ENCODE measurements around the gene WDFY3.

The WDFY3 gene

GRCh38 chr4:84651499-84651898, 315.0 kb downstream of the WDFY3 start:
- Histone ChIP-seq H3K9ac (no peak overlapping the region), H3K4me2 (no peak overlapping the region), H2AFZ (ENCODE audit: low read depth) (no peak overlapping the region), H3K27me3 (ENCODE audit: insufficient read depth, low read depth) (no peaks in the 10 kb centered on the region), H3K36me3 (ENCODE audit: insufficient read depth) (no peaks in the 10 kb centered on the region), H3K4me1 (ENCODE audit: low read depth, poor library complexity, severe bottlenecking) (peaks cover 20% of the 10 kb centered on the region), H3K4me3 (IDR thresholded peaks at IDR 0.05; ENCODE audit: insufficient read depth, low read depth, low read length) (no peak overlapping the region), H3K79me2 (ENCODE audit: insufficient read depth, low read depth) (no peaks in the 10 kb centered on the region), H3K27ac (no peak overlapping the region), H4K20me1 (ENCODE audit: insufficient read depth) (no peaks in the 10 kb centered on the region)
- TF ChIP-seq, protein P1, sequence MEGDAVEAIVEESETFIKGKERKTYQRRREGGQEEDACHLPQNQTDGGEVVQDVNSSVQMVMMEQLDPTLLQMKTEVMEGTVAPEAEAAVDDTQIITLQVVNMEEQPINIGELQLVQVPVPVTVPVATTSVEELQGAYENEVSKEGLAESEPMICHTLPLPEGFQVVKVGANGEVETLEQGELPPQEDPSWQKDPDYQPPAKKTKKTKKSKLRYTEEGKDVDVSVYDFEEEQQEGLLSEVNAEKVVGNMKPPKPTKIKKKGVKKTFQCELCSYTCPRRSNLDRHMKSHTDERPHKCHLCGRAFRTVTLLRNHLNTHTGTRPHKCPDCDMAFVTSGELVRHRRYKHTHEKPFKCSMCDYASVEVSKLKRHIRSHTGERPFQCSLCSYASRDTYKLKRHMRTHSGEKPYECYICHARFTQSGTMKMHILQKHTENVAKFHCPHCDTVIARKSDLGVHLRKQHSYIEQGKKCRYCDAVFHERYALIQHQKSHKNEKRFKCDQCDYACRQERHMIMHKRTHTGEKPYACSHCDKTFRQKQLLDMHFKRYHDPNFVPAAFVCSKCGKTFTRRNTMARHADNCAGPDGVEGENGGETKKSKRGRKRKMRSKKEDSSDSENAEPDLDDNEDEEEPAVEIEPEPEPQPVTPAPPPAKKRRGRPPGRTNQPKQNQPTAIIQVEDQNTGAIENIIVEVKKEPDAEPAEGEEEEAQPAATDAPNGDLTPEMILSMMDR (conservative IDR thresholded peaks at IDR 0.05; ENCODE audit: low read depth, low read length): no peak

GRCh38 chr4:84648863-84649647, 317.4 kb downstream of the WDFY3 start:
- Histone ChIP-seq H3K27ac (no peak overlapping the region), H3K9ac (no peak overlapping the region), H2AFZ (ENCODE audit: low read depth) (no peak overlapping the region), H3K4me3 (IDR thresholded peaks at IDR 0.05; ENCODE audit: insufficient read depth, low read depth, low read length) (no peak overlapping the region), H3K4me2 (no peak overlapping the region), H3K36me3 (ENCODE audit: insufficient read depth) (no peaks in the 10 kb centered on the region), H4K20me1 (ENCODE audit: insufficient read depth) (no peaks in the 10 kb centered on the region), H3K27me3 (ENCODE audit: insufficient read depth, low read depth) (no peaks in the 10 kb centered on the region), H3K79me2 (ENCODE audit: insufficient read depth, low read depth) (no peaks in the 10 kb centered on the region), H3K4me1 (ENCODE audit: low read depth, poor library complexity, severe bottlenecking) (peaks cover 24% of the 10 kb centered on the region)
- TF ChIP-seq, protein P1 (conservative IDR thresholded peaks at IDR 0.05; ENCODE audit: low read depth, low read length): no peak

DNA sequence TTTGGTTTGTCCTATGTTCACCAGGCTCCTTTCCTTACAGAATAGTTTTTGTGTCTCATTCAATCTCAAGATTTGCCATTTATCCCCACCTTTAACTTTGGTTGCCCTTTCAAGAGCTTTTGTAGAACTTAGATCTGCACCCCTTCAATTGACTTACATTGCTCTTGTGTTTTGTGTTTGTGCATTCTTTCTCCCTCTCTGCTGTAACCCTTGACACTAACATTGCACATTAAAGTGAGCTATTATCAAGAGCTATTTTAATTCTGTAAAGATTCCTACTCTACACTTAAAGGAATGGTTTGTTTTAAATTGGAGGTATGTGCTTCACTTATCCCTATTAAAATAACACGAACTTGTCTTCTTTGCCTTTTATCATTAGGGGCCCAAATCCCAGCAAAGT, 318.3 kb downstream of the WDFY3 start:
- Histone ChIP-seq H3K27ac (no peak overlapping the region; the same call in 1 of the 2 replicates), H3K4me1 (ENCODE audit: low read depth, poor library complexity, severe bottlenecking) (peaks cover 24% of the 10 kb centered on the region), H3K27me3 (ENCODE audit: insufficient read depth, low read depth) (no peaks in the 10 kb centered on the region), H4K20me1 (ENCODE audit: insufficient read depth) (no peaks in the 10 kb centered on the region), H2AFZ (ENCODE audit: low read depth) (no peak overlapping the region), H3K79me2 (ENCODE audit: insufficient read depth, low read depth) (no peaks in the 10 kb centered on the region), H3K4me2 (peak overlapping the region; percentile 56; the same call in 1 of the 2 replicates), H3K36me3 (ENCODE audit: insufficient read depth) (no peaks in the 10 kb centered on the region), H3K9ac (no peak overlapping the region), H3K4me3 (IDR thresholded peaks at IDR 0.05; ENCODE audit: insufficient read depth, low read depth, low read length) (no peak overlapping the region)
- TF ChIP-seq, protein P1 (conservative IDR thresholded peaks at IDR 0.05; ENCODE audit: low read depth, low read length): no peak

- H3K27ac ChIP-seq: peak overlapping the region; percentile 56
- peak overlapping the region; percentile 30; the same call in 1 of the 2 replicates for H2AFZ ChIP-seq (ENCODE audit: low read depth)
- no peak overlapping the region for H3K4me3 ChIP-seq (IDR thresholded peaks at IDR 0.05; ENCODE audit: insufficient read depth, low read depth, low read length)
- H3K9ac ChIP-seq: peak overlapping the region; percentile 17; the same call in 1 of the 2 replicates
- H4K20me1 ChIP-seq (ENCODE audit: insufficient read depth): no peaks in the 10 kb centered on the region
- no peaks in the 10 kb centered on the region for H3K79me2 ChIP-seq (ENCODE audit: insufficient read depth, low read depth)
- TF ChIP-seq, protein P1 (conservative IDR thresholded peaks at IDR 0.05; ENCODE audit: low read depth, low read length): no peak
- H3K4me1 ChIP-seq (ENCODE audit: low read depth, poor library complexity, severe bottlenecking): peaks cover 24% of the 10 kb centered on the region
- H3K27me3 ChIP-seq (ENCODE audit: insufficient read depth, low read depth): no peaks in the 10 kb centered on the region
- H3K36me3 ChIP-seq (ENCODE audit: insufficient read depth): no peaks in the 10 kb centered on the region
- H3K4me2 ChIP-seq: peak overlapping the region; percentile 56
Observed at GRCh38 chr4:84647312-84647884, 319.1 kb downstream of the WDFY3 start.

Data from KMS-11 (cell line).